HEK293 (cell line): ENCODE data around the gene CHRNA7.

Experiments
- CTCF ChIP-seq: fragments of 450-650 bp; formaldehyde crosslinking; IDR thresholded peaks from 2 replicates; pipeline ENCODE4 v1.5.1; 2016; ENCODE audit warnings: missing biosample characterization, missing genetic modification characterization
- GLI2 ChIP-seq: fragments of 450-650 bp; formaldehyde crosslinking; IDR thresholded peaks from 2 replicates; pipeline ENCODE4; 2017; ENCODE audit warnings: missing biosample characterization, missing genetic modification characterization, low read depth, borderline replicate concordance
- PATZ1 ChIP-seq: fragments of 450-650 bp; formaldehyde crosslinking; IDR thresholded peaks from 2 replicates; pipeline ENCODE4 v1.5.1; 2016; ENCODE audit warnings: missing biosample characterization, missing genetic modification characterization
- PRDM4 ChIP-seq: fragments of 450-650 bp; formaldehyde crosslinking; IDR thresholded peaks from 2 replicates; pipeline ENCODE4 v1.5.1; 2017; ENCODE audit warnings: missing biosample characterization, missing genetic modification characterization
- REST ChIP-seq: fragments of 450-650 bp; formaldehyde crosslinking; IDR thresholded peaks from 2 replicates; pipeline ENCODE4 v1.5.1; 2016; ENCODE audit warnings: missing biosample characterization, missing genetic modification characterization
- TSHZ1 ChIP-seq: fragments of 450-650 bp; formaldehyde crosslinking; IDR thresholded peaks from 2 replicates; pipeline ENCODE4 v1.5.1; 2016; ENCODE audit warnings: missing biosample characterization, missing genetic modification characterization, borderline replicate concordance
- YY1 ChIP-seq: fragments of 450-650 bp; formaldehyde crosslinking; IDR thresholded peaks from 2 replicates; pipeline ENCODE4 v1.5.1; 2018; ENCODE audit warnings: missing biosample characterization, missing genetic modification characterization
- ZNF138 ChIP-seq: fragments of 450-650 bp; formaldehyde crosslinking; IDR thresholded peaks from 2 replicates; pipeline ENCODE4 v1.5.1; 2016; ENCODE audit warnings: missing biosample characterization, missing genetic modification characterization, borderline replicate concordance
- ZNF140 ChIP-seq: fragments of 450-650 bp; formaldehyde crosslinking; IDR thresholded peaks from 2 replicates; pipeline ENCODE4 v1.5.1; 2016; ENCODE audit warnings: missing biosample characterization, missing genetic modification characterization
- ZNF24 ChIP-seq: fragments of 450-650 bp; formaldehyde crosslinking; IDR thresholded peaks from 2 replicates; pipeline ENCODE4 v1.5.1; 2016; ENCODE audit warnings: missing biosample characterization, missing genetic modification characterization
- ZNF274 ChIP-seq, 2 experiments: fragments of 200-500 bp in 1 of 2; fragments of 450-650 bp in 1 of 2; sonication (Bioruptor generic) in 1 of 2; formaldehyde crosslinking in 1 of 2; IDR thresholded peaks; 2 replicates each; pipeline versions ENCODE4 v1.5.1 to v1.6.1; 2014 to 2016; ENCODE audit warnings: borderline replicate concordance in 1 of 2, inconsistent platforms in 1 of 2, low read length in 1 of 2, missing biosample characterization in 1 of 2, missing genetic modification characterization in 1 of 2
- ZNF76 ChIP-seq: fragments of 450-650 bp; formaldehyde crosslinking; IDR thresholded peaks from 2 replicates; pipeline ENCODE4; 2016; ENCODE audit warnings: low read depth, missing biosample characterization, missing genetic modification characterization, borderline replicate concordance
- ZNF843 ChIP-seq: fragments of 450-650 bp; formaldehyde crosslinking; IDR thresholded peaks from 2 replicates; pipeline ENCODE4 v1.5.1; 2016; ENCODE audit warnings: missing biosample characterization, missing genetic modification characterization

- TF ChIP-seq CTCF (tag by site-specific recombination) = no peak
- no peak for TF ChIP-seq PRDM4
- no peak for TF ChIP-seq YY1
- no peak for TF ChIP-seq REST (tag by site-specific recombination)
- TF ChIP-seq ZNF274 (IDR thresholded peaks at IDR 0.05; ENCODE audit: low read length) = no peak
- TF ChIP-seq ZNF274 (tag by site-specific recombination; IDR thresholded peaks at IDR 0.05; ENCODE audit: borderline replicate concordance) = no peak
- TF ChIP-seq GLI2 (tag by site-specific recombination) = no peak
- no peak for TF ChIP-seq ZNF76
- no peak for TF ChIP-seq ZNF24 (tag by site-specific recombination)
- TF ChIP-seq ZNF843 = no peak
- TF ChIP-seq ZNF138 (tag by site-specific recombination) = no peak
- no peak for TF ChIP-seq TSHZ1 (tag by site-specific recombination)
- no peak for TF ChIP-seq ZNF140
- TF ChIP-seq PATZ1 (tag by site-specific recombination) = no peak
Measured at GRCh38 chr15:32117122-32117521, 86.8 kb downstream of the CHRNA7 start.
